Midbrain (tissue), 1 donor: Measurements from ENCODE around the gene RGS10.
"Not testable (repeated sequence)": the region's sequence is repeated elsewhere in the genome, so short reads cannot be mapped to it uniquely, and the experiment has no call there.

Experiments used
- DNase-seq: peaks from one replicate; lab custom pipeline; 2025; lab: John Stamatoyannopoulos, UW

Gene RGS10

DNA sequence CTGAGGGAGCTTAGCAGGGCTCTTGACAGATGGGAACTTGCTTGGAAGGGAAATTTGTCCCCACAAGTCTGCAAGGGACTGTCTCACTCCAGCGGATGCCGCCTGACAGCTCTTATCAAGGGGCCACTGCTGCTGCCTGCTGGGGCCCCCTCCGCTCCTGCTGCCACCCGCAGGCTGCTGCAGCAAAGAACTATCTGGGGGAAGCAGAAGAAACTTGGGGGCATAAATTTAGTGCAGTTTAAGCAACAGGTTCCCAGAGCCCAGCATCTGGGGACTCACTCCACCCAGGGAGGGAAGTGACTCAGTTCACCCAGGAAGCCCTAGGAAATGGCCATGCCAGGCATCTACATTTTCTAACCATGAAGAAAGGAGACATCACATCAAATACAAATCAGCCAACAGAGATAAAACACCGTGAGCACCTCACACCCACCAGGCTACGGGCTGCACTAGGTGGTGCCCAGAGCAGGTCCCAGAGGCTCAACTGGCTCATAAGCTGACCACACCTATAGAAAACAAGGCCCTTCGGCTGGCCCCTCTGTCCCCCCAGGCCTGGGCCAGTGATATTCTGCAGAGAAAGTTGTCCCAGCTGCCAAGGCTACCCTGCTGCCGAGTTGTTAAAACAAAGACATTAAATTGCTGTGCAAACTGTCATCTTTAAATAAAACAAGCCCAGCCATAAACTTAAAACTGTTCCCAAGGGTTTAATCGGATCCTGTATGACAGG lies 3.7 kb downstream of the RGS10 start:
- no peak for DNase-seq

GRCh38 chr10:119537953-119538630 lies 4.4 kb downstream of the RGS10 start:
- DNase-seq: no peak

GRCh38 chr10:119536508-119537025 lies 6.0 kb downstream of the RGS10 start:
- DNase-seq: peak; percentile 44

GRCh38 chr10:119535837-119536507 lies 6.5 kb downstream of the RGS10 start:
- no peak for DNase-seq

GRCh38 chr10:119535305-119535704 lies 7.2 kb downstream of the RGS10 start:
- DNase-seq: no peak

DNA sequence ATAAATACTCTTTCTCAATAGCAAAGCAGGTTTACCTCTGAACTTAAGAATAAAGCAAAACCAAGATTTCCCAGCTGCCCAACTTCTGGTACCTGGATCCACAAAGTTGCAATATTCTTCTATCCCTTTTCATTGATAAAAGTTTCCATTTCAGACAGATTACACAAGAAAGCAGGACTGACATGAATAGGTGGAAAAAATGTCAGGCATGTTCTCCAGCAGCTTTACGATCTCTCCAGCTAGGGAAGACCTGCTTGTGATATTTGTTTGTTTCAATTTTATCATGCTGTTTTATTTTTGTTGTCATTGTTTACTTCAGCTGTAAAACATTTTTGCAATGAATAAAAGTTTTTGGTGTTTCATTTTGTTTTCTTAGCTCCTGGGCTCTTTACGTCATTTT lies 9.0 kb downstream of the RGS10 start:
- no peak for DNase-seq

DNA sequence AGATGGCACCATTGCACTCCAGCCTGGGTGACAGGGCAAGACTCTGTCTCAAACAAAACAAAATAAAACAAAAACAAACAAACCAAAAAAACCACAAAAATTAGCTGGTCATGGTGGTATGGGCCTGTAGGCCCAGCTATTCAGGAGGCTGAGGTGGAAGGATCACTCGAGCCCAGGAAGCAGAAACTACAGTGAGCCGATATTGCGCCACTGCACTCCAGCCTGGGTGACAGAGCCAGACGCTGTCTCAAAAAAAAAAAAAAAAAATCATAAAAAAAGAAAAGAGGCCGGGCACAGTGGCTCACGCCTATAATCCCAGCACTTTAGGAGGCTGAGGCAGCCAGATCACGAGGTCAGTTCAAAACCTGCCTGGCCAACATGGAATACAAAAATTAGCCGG lies 9.7 kb downstream of the RGS10 start:
- not testable (repeated sequence) for DNase-seq

DNA sequence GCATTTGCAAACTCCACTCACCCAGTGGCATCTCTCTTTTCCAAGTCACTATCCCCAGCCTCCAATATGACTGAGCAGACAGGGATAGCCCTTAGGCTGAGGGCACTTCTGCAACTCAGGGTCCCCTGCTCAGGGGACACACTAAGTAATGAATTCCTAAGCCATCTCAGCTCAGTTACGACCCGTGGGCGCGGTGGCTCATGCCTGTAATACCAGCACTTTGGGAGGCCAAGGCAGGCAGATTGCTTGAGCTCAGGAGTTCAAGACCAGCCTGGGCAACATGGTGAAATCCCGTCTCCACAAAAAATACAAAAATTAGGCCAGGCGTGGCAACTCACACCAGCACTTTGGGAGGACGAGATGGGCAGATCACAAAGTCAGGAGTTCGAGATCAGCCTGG lies 10.3 kb downstream of the RGS10 start:
- DNase-seq: not testable (repeated sequence)

- DNase-seq: no peak
Measured at GRCh38 chr10:119531067-119531466, 11.5 kb downstream of the RGS10 start.

GRCh38 chr10:119528663-119529237 lies 13.8 kb downstream of the RGS10 start:
- DNase-seq: not testable (repeated sequence)

GRCh38 chr10:119526621-119527592 lies 15.6 kb downstream of the RGS10 start:
- DNase-seq: no peak

- no peak for DNase-seq
Measured at GRCh38 chr10:119526149-119526548, 16.4 kb downstream of the RGS10 start.

DNA sequence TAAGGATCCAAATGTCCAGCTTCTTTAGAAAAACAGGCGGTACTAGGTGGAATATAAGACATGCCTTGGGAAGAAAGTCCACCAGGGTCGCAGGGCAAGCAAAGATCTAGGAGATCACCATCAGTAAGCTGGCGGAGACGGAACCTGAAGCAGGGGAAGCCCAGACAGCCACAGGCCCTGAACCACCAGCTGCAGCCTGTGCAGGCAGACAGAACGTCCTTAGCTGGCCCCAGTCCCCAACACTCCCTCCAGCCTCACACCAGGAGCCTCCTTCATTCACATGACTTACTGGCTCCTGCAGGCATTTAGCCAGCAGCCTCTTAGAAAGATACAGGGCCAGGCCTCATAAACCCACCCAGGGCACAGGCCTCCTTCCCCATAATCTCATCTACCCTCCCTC lies 17.4 kb downstream of the RGS10 start:
- no peak for DNase-seq

GRCh38 chr10:119524720-119525070 lies 17.8 kb downstream of the RGS10 start:
- no peak for DNase-seq

- DNase-seq: no peak
Measured at GRCh38 chr10:119523895-119524719, 18.4 kb downstream of the RGS10 start.

- DNase-seq: no peak
Measured at GRCh38 chr10:119522747-119523426, 19.6 kb downstream of the RGS10 start.

DNA sequence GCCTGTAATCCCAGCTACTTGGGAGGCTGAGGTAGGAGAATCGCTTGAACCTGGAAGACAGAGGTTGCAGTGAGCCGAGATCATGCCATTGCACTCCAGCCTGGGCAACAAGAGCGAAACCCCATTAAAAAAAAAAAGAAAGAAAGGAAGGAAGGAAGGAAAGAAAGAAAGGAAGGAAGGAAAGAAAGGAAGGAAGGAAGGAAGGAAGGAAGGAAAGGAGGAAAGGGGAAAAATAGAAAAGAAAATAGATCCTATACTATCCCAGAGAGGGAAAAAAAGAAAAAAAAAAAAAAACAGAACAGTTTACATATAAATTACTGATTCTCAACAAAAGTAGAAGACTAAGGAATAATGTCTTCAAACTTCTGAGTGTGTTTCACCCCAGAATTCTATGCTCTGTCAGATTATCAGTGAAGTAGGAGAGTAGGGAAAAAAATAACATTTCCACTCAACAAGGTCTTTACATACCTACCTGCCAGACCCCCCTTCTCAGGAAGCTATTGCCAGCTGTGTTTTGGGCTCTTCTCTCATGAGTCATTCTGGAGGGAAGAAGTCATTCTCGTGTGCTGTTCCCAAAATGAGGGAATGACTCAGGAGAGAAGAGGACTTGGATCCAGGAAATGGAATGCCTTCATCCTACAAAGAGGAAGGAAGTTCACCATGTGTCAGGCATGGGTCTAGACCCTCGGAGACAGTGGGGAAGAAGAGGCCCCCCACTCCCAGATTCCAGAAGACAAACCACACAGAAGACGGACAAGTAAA lies 20.9 kb downstream of the RGS10 start:
- no peak for DNase-seq

DNA sequence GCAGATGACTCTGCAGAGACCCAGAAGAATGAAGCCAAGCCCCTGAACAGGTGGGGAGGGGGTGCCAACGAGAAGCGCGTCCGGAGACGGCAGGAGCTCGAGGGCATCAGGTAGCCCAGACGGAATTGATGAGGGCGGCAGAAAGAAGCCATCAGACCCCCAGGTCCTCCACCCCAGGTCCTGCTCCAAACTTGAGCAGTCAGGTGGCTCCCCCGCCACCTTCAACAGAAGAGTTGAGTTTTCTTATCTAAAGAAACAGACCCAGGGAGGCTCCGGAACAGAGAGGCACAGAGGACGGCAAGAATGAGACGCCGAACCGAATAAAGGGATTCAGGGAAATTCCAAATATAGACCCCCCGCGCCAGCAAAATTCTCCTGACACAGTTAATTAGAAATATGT lies 22.2 kb downstream of the RGS10 start:
- no peak for DNase-seq

DNA sequence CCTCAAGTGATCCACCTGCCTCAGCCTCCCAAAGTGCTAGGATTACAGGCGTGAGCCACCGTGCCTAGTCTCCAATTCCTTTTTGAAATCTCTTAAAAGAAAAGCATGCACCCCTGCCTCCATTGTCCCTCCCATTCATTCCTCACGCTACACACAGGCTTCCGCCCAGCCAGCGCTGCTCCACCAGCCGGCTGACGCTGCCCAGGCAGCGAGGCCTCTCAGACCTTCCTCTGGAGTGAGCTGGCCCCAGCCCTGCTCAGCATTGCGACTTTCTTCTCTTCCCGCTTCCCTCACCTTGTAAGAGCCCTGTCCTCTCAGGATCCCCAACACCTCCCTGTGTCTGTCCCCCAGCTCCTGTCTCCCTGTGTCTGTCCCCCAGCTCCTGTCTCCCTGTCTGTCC lies 23.6 kb downstream of the RGS10 start:
- no peak for DNase-seq
